ENCODE results near the gene KCNAB1.

DNA sequence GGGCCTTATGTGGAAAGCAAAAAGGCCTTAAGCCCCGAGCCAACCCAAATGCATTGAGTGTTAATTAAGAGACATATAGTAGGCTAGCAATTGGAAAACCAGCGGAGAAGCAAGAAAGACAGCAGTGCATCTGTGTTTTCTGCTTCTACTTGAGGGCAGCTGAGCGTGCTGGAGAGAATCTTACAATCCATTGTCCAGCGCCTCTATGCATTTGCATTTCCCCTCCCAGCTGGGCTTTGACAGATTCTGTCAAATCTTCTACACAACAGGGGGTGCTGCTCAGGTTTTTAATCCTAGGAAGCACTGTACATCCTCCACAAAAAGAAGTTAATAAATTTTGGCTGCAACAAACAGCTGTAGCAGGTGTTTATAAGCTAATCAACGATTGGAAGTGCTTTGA is 410.6 kb downstream of the KCNAB1 start:
- TF ChIP-seq, protein P1, sequence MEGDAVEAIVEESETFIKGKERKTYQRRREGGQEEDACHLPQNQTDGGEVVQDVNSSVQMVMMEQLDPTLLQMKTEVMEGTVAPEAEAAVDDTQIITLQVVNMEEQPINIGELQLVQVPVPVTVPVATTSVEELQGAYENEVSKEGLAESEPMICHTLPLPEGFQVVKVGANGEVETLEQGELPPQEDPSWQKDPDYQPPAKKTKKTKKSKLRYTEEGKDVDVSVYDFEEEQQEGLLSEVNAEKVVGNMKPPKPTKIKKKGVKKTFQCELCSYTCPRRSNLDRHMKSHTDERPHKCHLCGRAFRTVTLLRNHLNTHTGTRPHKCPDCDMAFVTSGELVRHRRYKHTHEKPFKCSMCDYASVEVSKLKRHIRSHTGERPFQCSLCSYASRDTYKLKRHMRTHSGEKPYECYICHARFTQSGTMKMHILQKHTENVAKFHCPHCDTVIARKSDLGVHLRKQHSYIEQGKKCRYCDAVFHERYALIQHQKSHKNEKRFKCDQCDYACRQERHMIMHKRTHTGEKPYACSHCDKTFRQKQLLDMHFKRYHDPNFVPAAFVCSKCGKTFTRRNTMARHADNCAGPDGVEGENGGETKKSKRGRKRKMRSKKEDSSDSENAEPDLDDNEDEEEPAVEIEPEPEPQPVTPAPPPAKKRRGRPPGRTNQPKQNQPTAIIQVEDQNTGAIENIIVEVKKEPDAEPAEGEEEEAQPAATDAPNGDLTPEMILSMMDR (IDR thresholded peaks at IDR 0.05; ENCODE audit: low read depth, low read length, missing input control), result no peak
- TF ChIP-seq, protein P2, sequence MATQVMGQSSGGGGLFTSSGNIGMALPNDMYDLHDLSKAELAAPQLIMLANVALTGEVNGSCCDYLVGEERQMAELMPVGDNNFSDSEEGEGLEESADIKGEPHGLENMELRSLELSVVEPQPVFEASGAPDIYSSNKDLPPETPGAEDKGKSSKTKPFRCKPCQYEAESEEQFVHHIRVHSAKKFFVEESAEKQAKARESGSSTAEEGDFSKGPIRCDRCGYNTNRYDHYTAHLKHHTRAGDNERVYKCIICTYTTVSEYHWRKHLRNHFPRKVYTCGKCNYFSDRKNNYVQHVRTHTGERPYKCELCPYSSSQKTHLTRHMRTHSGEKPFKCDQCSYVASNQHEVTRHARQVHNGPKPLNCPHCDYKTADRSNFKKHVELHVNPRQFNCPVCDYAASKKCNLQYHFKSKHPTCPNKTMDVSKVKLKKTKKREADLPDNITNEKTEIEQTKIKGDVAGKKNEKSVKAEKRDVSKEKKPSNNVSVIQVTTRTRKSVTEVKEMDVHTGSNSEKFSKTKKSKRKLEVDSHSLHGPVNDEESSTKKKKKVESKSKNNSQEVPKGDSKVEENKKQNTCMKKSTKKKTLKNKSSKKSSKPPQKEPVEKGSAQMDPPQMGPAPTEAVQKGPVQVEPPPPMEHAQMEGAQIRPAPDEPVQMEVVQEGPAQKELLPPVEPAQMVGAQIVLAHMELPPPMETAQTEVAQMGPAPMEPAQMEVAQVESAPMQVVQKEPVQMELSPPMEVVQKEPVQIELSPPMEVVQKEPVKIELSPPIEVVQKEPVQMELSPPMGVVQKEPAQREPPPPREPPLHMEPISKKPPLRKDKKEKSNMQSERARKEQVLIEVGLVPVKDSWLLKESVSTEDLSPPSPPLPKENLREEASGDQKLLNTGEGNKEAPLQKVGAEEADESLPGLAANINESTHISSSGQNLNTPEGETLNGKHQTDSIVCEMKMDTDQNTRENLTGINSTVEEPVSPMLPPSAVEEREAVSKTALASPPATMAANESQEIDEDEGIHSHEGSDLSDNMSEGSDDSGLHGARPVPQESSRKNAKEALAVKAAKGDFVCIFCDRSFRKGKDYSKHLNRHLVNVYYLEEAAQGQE (IDR thresholded peaks at IDR 0.05), result no peak
- TF ChIP-seq SP1 (IDR thresholded peaks at IDR 0.05), result no peak
- no peak for TF ChIP-seq GABPA (IDR thresholded peaks at IDR 0.05 in 1 of 2, conservative IDR thresholded peaks at IDR 0.05 in 1 of 2)

Data from liver (tissue), 3 donors.